Measurements from ENCODE around the gene SYNPR.

GRCh38 chr3:63344661-63345060, 66.6 kb downstream of the SYNPR start:
- TF ChIP-seq POLR2A (IDR thresholded peaks at IDR 0.05), result no peak
- no peak for TF ChIP-seq CTCF (IDR thresholded peaks at IDR 0.05)
